Tibial nerve (tissue), 4 donors: ENCODE results near the gene HABP2. TPM values are rescaled to one million over a fixed set of nuclear protein-coding genes. Genes with fewer than 3 reads are reported as not detected.

Source experiments
- DNase-seq, 2 donors: peaks; one replicate each; pipeline ENCODE4 v3.0.0-alpha.2; 2019; ENCODE audit warnings: low spot score in 2 of 2
- H3K27ac ChIP-seq, 4 donors: fragments of 200-600 bp; sonication (generic) in 3 of 4; one replicate each; pipeline ENCODE4 v1.5.1; 2017 to 2019; ENCODE audit warnings: mild to moderate bottlenecking in 1 of 4
- H3K27me3 ChIP-seq, 2 donors: fragments of 200-600 bp; sonication (generic) in 1 of 2; one replicate each; pipeline versions ENCODE4 v1.5.1 to v1.6.0; 2017 to 2019
- H3K36me3 ChIP-seq, 3 donors: fragments of 200-600 bp; sonication (generic); one replicate each; pipeline ENCODE4 v1.5.1; 2018 to 2019
- H3K4me1 ChIP-seq, 4 donors: fragments of 200-600 bp; sonication (generic) in 3 of 4; one replicate each; pipeline ENCODE4 v1.5.1; 2017 to 2019
- H3K4me3 ChIP-seq, 4 donors: fragments of 200-600 bp; sonication (generic) in 3 of 4; one replicate each; pipeline ENCODE4 v1.5.1; 2017 to 2019; ENCODE audit warnings: mild to moderate bottlenecking in 1 of 4, moderate library complexity in 1 of 4
- H3K9me3 ChIP-seq, 4 donors: fragments of 200-600 bp; sonication (generic) in 3 of 4; one replicate each; pipeline ENCODE4 v1.5.1; 2017 to 2019
- EP300 ChIP-seq, 2 donors: sonication (generic); formaldehyde crosslinking; IDR thresholded peaks; one replicate each; pipeline ENCODE4 v1.6.1; 2017; ENCODE audit warnings: antibody characterized with exemption in 2 of 2, mild to moderate bottlenecking in 1 of 2
- POLR2A ChIP-seq, 2 donors: fragments of 450-650 bp; IDR thresholded peaks; one replicate each; pipeline ENCODE4 v1.6.1; 2017; ENCODE audit warnings: antibody characterized with exemption in 2 of 2, mild to moderate bottlenecking in 2 of 2, moderate library complexity in 2 of 2
- WGBS, 2 donors: methylation state at CpG; one replicate each; pipeline ENCODE4 v1.1.5; 2018; 5-methylcytosine and 5-hydroxymethylcytosine counted together
- total RNA-seq, 4 donors: library from RNA; depleted of rRNA; stranded (reverse); fragments of >200 nt; gene quantifications; one replicate each; pipeline ENCODE4 v1.1.0, GENCODE V29; 2016
- TF ChIP-seq, protein P1 (sequence below), 5 experiments: fragments of 200-600 bp in 3 of 5; fragments of 450-650 bp in 2 of 5; sonication (generic) in 3 of 5; IDR thresholded peaks; one replicate each; pipeline ENCODE4 v1.5.1; 2016 to 2019; ENCODE audit warnings: antibody characterized with exemption in 5 of 5, mild to moderate bottlenecking in 3 of 5, moderate library complexity in 2 of 5

HABP2 gene
- total RNA-seq, 4 donors from 2014 or later: not detected

DNA sequence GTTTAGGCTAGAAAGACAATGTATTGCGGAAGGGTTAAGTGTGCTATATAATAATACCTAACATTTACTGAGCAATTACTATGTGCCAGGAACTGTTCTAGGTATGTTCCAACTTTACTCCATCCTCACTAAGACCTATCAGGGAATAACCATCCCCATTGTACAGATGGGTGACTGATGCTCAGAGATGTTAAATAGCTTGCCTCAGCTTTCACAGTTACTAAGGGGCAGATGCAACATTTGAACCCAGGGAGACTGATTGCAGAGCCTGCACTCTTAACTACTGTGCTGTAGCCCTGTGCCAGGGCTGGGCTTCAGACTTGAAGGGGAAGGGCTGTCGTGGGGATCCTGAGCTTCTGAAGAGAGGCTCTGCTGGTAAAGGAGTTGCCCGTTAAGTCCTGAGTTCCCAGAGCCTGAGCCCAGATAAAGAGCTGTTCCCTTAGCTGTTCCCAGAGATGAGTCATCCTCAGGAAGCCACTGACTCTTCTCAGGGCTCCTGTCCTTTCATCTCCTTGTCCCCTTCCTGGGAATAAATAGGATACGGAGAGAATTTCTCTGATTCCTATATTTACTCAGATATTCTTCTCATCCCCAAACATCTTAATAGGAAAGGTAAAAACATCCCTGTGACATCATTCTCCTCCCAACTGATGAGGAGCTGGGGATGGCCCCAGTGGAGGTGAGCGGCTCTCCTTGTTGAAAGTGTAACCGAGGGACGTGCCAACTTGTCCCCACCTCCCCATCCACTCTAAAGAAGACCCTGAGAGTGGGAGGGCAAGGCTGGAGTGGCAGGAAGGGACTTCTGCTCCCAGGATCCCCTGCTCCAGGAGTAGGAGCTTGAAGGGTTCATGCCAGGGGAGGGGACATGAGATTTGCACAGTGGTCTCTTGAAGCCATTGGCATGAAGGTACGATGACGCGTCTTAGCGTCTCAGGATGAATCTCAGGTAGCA lies 28.0 kb upstream of the HABP2 start:
- DNase-seq: no peak
- H3K4me1 ChIP-seq: peaks cover 0 to 16% (median 0%) of the 10 kb centered on the region in 4 donors
- 87 to 88% methylated on average over 11 of the region's 11 CpGs for WGBS, 2 donors
- no peak overlapping the region for H3K27ac ChIP-seq
- H3K36me3 ChIP-seq: no peaks in the 10 kb centered on the region
- no peaks in the 10 kb centered on the region for H3K9me3 ChIP-seq
- no peak overlapping the region for H3K4me3 ChIP-seq
- no peaks in the 10 kb centered on the region for H3K27me3 ChIP-seq
- TF ChIP-seq, protein P1, sequence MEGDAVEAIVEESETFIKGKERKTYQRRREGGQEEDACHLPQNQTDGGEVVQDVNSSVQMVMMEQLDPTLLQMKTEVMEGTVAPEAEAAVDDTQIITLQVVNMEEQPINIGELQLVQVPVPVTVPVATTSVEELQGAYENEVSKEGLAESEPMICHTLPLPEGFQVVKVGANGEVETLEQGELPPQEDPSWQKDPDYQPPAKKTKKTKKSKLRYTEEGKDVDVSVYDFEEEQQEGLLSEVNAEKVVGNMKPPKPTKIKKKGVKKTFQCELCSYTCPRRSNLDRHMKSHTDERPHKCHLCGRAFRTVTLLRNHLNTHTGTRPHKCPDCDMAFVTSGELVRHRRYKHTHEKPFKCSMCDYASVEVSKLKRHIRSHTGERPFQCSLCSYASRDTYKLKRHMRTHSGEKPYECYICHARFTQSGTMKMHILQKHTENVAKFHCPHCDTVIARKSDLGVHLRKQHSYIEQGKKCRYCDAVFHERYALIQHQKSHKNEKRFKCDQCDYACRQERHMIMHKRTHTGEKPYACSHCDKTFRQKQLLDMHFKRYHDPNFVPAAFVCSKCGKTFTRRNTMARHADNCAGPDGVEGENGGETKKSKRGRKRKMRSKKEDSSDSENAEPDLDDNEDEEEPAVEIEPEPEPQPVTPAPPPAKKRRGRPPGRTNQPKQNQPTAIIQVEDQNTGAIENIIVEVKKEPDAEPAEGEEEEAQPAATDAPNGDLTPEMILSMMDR (IDR thresholded peaks at IDR 0.05): no peak
- TF ChIP-seq EP300 (IDR thresholded peaks at IDR 0.05) (no peak), POLR2A (IDR thresholded peaks at IDR 0.05) (no peak)

DNA sequence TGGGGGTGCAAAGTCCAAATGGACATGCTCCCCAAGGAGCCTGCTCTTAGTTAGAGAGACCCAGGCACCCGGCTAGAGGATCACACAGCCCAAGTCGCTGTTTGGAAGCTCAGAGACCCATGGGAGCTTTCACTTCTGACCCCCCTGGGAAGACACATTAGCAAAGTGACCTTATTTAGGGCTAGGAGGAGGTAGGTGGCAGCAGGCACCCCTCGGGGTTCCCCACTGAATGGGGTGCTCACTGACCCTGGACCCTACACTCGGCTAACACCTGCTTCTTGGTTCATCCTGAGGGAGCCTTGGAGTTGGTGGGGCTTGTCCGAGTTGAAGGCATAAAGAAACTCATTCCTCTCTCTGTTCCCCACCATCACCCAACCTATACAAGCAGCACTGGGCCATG lies 27.1 kb upstream of the HABP2 start:
- DNase-seq: no peak
- Histone ChIP-seq H3K27me3 (no peaks in the 10 kb centered on the region), H3K27ac (no peak overlapping the region), H3K4me3 (no peak overlapping the region), H3K9me3 (no peaks in the 10 kb centered on the region), H3K4me1 (peaks cover 0 to 15% (median 0%) of the 10 kb centered on the region in 4 donors), H3K36me3 (no peaks in the 10 kb centered on the region)
- TF ChIP-seq POLR2A (IDR thresholded peaks at IDR 0.05) (no peak), EP300 (IDR thresholded peaks at IDR 0.05) (no peak)
- TF ChIP-seq, protein P1 (IDR thresholded peaks at IDR 0.05): no peak
- WGBS, 2 donors: 83 to 88% methylated on average over 5 of the region's 5 CpGs

DNA sequence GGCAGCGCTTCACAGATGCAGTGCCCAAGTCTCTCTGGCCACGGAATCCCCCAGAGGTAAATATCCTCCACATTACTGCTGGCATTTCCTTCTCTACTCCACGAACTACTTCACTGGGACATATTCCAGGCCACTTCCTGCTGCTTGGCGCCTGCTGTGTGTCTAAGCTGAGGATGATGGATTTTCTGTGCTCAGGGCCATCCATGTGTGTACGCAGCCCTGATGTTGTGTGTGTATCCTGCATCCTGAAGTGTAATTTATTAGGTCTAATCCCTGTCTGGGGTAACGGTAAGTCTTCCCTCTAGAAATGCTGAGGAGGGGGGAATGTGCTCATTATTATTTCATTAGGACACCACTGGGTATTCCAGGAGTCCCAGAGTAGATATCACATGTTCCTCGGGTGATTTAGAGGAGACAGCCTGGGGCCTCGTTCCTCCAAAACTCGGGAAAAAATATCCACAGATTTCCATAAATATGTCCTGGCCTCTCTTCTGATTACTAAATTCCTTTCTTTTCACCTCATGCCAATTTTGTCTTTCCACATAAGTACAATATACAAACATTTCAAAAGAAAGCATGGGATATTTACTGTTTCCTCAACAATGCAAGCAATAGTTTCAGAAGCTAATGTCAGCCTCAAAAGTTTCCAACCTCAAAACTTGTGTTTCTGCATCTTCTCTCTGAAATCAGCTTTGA lies 25.5 kb upstream of the HABP2 start:
- H3K9me3 ChIP-seq: no peaks in the 10 kb centered on the region
- DNase-seq: no peak
- TF ChIP-seq POLR2A (IDR thresholded peaks at IDR 0.05) (no peak), EP300 (IDR thresholded peaks at IDR 0.05) (no peak)
- TF ChIP-seq, protein P1 (IDR thresholded peaks at IDR 0.05): no peak
- H3K27me3 ChIP-seq: no peaks in the 10 kb centered on the region
- H3K27ac ChIP-seq: no peak overlapping the region
- peaks cover 0 to 8% (median 0%) of the 10 kb centered on the region in 4 donors for H3K4me1 ChIP-seq
- H3K4me3 ChIP-seq: no peak overlapping the region
- H3K36me3 ChIP-seq: no peaks in the 10 kb centered on the region
- WGBS, 2 donors: 57 to 66% methylated on average over 9 of the region's 9 CpGs

DNA sequence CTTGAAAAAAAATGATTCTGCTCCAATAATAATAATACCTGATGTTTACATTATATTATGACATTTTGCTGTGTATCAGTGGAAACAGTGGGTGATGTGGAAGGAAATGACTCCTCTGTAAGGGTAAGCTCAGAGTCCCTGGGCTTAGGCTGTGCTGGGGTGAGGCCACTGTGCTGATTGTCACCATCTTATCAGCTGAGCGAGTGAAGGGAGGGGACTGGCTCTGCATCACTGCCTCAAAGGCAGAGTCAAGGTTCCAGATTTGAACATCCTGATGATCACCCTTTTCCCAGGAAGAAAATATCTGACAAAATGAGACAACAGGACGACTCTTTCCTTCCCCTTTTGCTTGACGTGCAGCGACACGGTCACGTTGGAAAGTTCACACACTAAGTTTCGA lies 24.0 kb upstream of the HABP2 start:
- no peak for DNase-seq
- TF ChIP-seq POLR2A (IDR thresholded peaks at IDR 0.05) (no peak), EP300 (IDR thresholded peaks at IDR 0.05) (no peak)
- TF ChIP-seq, protein P1 (IDR thresholded peaks at IDR 0.05): no peak
- 85% methylated on average over 7 of the region's 7 CpGs for WGBS, 2 donors
- Histone ChIP-seq H3K9me3 (no peaks in the 10 kb centered on the region), H3K4me1 (no peaks in the 10 kb centered on the region), H3K4me3 (no peak overlapping the region), H3K27me3 (no peaks in the 10 kb centered on the region), H3K27ac (no peak overlapping the region), H3K36me3 (no peaks in the 10 kb centered on the region)

DNA sequence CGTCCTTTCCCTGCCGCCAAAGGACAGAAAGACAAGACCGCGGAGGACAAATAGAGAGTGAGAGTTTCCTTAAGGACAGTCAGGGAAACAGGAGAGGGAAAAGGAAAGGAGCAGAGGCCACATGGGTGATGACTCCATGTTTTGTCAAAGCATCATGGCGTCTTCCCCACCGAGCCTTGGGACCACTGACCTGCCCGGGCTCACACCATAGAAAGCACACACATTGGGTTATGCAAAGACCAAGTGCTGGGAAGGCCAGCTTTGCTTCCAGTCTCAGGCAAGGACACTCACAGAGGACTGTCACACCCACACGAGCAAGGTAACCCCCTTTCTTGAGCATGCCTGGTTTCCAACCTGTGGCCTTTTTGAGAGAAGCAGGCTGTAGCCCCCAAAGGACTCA lies 23.3 kb upstream of the HABP2 start:
- H3K27ac ChIP-seq: no peak overlapping the region
- TF ChIP-seq POLR2A (IDR thresholded peaks at IDR 0.05) (no peak), EP300 (IDR thresholded peaks at IDR 0.05) (no peak)
- TF ChIP-seq, protein P1 (IDR thresholded peaks at IDR 0.05): no peak
- H3K27me3 ChIP-seq: no peaks in the 10 kb centered on the region
- H3K36me3 ChIP-seq: no peaks in the 10 kb centered on the region
- DNase-seq: no peak
- H3K4me1 ChIP-seq: no peaks in the 10 kb centered on the region
- no peak overlapping the region for H3K4me3 ChIP-seq
- 88 to 90% methylated on average over 8 of the region's 8 CpGs for WGBS, 2 donors
- no peaks in the 10 kb centered on the region for H3K9me3 ChIP-seq
